Naive thymus-derived CD4-positive, alpha-beta T cell (primary cell): ENCODE data around the gene SLC39A10. TPM values are rescaled to one million over a fixed set of nuclear protein-coding genes. Genes with fewer than 3 reads are reported as not detected.

Experiments used
- ATAC-seq: fragments of 150-1000 bp; cut with Tn5 transposase; 2 replicates; pipeline ENCODE4 v1.10.0; 2021; ENCODE audit warnings: mild to moderate bottlenecking, moderate library complexity
- CTCF ChIA-PET: fragments of 350-600 bp; sonication (Branson Sonifier 250); formaldehyde crosslinking; loops from one replicate; lab custom pipeline; 2021; ENCODE audit warnings: antibody characterized with exemption; lab: Charles Lee
- POLR2A ChIA-PET: fragments of 350-600 bp; sonication (Branson Sonifier 250); formaldehyde crosslinking; loops from one replicate; lab custom pipeline; 2021; ENCODE audit warnings: antibody characterized with exemption, inconsistent platforms; lab: Charles Lee
- DNase-seq, 9 donors: peaks; one replicate each; pipeline versions ENCODE4 v3.0.0 to v3.0.0-alpha.2; 2020 to 2022; ENCODE audit warnings: mixed read lengths in 1 of 9
- H3K27ac ChIP-seq: one replicate; pipeline ENCODE4 v1.7.0; 2013; ENCODE audit warnings: mild to moderate bottlenecking, low read depth, low read length, moderate library complexity
- H3K27me3 ChIP-seq, 2 donors: one replicate each; pipeline ENCODE4 v1.7.0; 2013; ENCODE audit warnings: low read length in 2 of 2, mild to moderate bottlenecking in 2 of 2, moderate library complexity in 2 of 2; ENCODE audit not compliant: control insufficient read depth in 2 of 2, insufficient read depth in 2 of 2
- H3K36me3 ChIP-seq, 3 experiments: 1 replicate in 2 of 3; 2 replicates in 1 of 3; pipeline ENCODE4 v1.7.0; 2013; ENCODE audit warnings: low read length in 3 of 3, mild to moderate bottlenecking in 3 of 3, moderate library complexity in 1 of 3; ENCODE audit not compliant: insufficient read depth in 3 of 3, control insufficient read depth in 2 of 3
- H3K4me1 ChIP-seq, 2 donors: one replicate each; pipeline ENCODE4 v1.7.0; 2013; ENCODE audit warnings: low read length in 2 of 2, mild to moderate bottlenecking in 2 of 2, moderate library complexity in 1 of 2; ENCODE audit not compliant: control insufficient read depth in 2 of 2, insufficient read depth in 2 of 2
- H3K4me3 ChIP-seq: 2 replicates; pipeline ENCODE4 v1.7.0; 2013; ENCODE audit warnings: mild to moderate bottlenecking, low read length
- H3K9me3 ChIP-seq, 3 experiments: 1 replicate in 2 of 3; 2 replicates in 1 of 3; pipeline ENCODE4 v1.7.0; 2013; ENCODE audit warnings: low read length in 3 of 3; ENCODE audit not compliant: control insufficient read depth in 2 of 3
- H3K27ac Mint-ChIP-seq, 9 donors: one replicate each; pipeline ENCODE4 v1.8.0; 2020 to 2022; ENCODE audit warnings: mixed read lengths in 9 of 9, mild to moderate bottlenecking in 8 of 9, moderate library complexity in 5 of 9, inconsistent platforms in 2 of 9
- H3K27me3 Mint-ChIP-seq, 5 donors: one replicate each; pipeline ENCODE4 v1.8.0; 2021 to 2022; ENCODE audit warnings: mixed read lengths in 5 of 5, mild to moderate bottlenecking in 1 of 5
- H3K36me3 Mint-ChIP-seq, 5 donors: one replicate each; pipeline ENCODE4 v1.8.0; 2020 to 2022; ENCODE audit warnings: mixed read lengths in 5 of 5, mild to moderate bottlenecking in 3 of 5, inconsistent platforms in 1 of 5
- H3K4me1 Mint-ChIP-seq, 7 donors: one replicate each; pipeline ENCODE4 v1.8.0; 2020 to 2022; ENCODE audit warnings: mixed read lengths in 7 of 7, mild to moderate bottlenecking in 3 of 7, inconsistent platforms in 1 of 7
- H3K4me3 Mint-ChIP-seq, 10 donors: one replicate each; pipeline ENCODE4 v1.8.0; 2020 to 2022; ENCODE audit warnings: mild to moderate bottlenecking in 10 of 10, mixed read lengths in 10 of 10, moderate library complexity in 6 of 10, inconsistent platforms in 2 of 10
- H3K9me3 Mint-ChIP-seq, 11 donors: one replicate each; pipeline ENCODE4 v1.8.0; 2020 to 2022; ENCODE audit warnings: mixed read lengths in 11 of 11, mild to moderate bottlenecking in 4 of 11, inconsistent platforms in 1 of 11, moderate library complexity in 1 of 11
- intact Hi-C, 2 donors: fragments of 100-400 bp; cut with micrococcal nuclease; formaldehyde crosslinking; loops; one replicate each; pipeline ENCODE4 v1.15.1; 2023
- polyA plus RNA-seq, 2 donors: library from polyadenylated mRNA; unstranded; fragments of 300-500 nt; fragmentation: Illumina TruSeq; gene quantifications; one replicate each; pipeline ENCODE4 v1.2.3, GENCODE V29; 2021
- total RNA-seq, 6 experiments: library from RNA in 5 of 6; stranded (reverse) in 5 of 6; gene quantifications; 1 replicate in 5 of 6; 2 replicates in 1 of 6; pipeline ENCODE4 v1.2.3 and lab custom pipeline; 2021 to 2026

Gene SLC39A10
- total and polyA plus RNA-seq, 7 experiments from 2014 or later, result 6.6 to 92.9 (median 58.0) TPM

DNA sequence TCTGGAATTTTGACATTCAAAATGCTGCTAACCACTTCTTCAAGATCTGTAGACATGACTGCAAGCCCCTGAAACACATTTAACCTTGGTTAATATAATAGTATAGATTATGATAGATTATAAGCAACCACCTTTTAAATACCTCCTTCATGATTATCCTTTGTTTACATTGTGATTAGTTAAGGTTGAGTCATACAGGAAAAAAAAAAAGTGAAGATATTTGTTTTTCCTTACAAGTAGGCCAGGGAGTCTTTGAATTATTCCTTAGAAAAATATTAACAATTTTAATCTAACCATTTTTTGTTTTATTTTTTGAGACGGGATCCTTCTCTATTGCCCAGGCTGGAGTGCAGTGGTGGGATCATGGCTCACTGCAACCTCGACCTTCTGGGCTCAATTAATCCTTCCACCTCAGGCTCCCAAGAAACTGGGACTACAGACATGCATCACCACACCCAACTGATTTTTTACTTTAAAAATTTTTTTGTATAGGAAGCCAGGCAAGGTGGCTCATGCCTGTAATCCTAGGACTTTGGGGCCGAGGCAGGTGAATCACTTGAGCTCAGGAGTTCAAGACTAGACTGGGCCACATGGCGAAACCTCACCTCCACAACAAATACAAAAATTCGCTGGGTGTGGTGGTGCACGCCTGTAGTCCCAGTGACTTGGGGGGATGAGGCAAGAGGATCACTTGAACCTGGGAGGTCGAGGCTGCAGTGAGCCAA lies 99.4 kb downstream of the SLC39A10 start:
- ChIA-PET CTCF (no interaction called here), POLR2A (no interaction called here)

DNA sequence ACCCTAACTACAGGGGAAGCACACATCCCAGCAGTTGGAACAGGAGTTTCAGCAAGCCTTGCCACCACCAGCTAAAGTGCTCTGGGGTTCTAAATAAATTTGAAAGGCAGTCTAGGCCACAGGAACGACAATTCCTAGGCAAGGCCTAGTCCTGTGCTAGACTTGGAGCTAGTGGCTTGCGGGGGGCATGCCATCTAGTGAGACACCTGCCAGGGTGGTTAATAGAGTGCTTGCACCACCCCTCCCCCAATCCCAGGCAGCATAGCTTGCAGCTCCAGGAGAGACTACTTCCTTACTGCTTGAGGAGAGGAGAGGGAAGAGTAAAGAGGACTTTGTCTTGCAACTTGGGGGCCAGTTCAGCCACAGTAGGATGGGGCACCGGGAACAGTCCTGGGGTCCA lies 101.8 kb downstream of the SLC39A10 start:
- peaks cover 0 to 18% (median 12%) of the 10 kb centered on the region in 5 donors for H3K36me3 Mint-ChIP-seq
- H3K4me1 ChIP-seq, result no peaks in the 10 kb centered on the region
- peaks cover 0 to 2% (median 0%) of the 10 kb centered on the region in 5 donors for H3K27me3 Mint-ChIP-seq
- peaks cover 8 to 61% (median 28%) of the 10 kb centered on the region in 11 donors for H3K9me3 Mint-ChIP-seq
- no peak overlapping the region for H3K27ac ChIP-seq
- ATAC-seq (no peak), DNase-seq (no peak)
- H3K4me3 ChIP-seq, result no peak overlapping the region
- no peak overlapping the region for H3K27ac Mint-ChIP-seq
- H3K4me1 Mint-ChIP-seq, result no peaks in the 10 kb centered on the region
- H3K9me3 ChIP-seq, result no peaks in the 10 kb centered on the region
- H3K36me3 ChIP-seq, result no peaks in the 10 kb centered on the region
- ChIA-PET CTCF (no interaction called here), POLR2A (no interaction called here)
- H3K4me3 Mint-ChIP-seq, result no peak overlapping the region
- intact Hi-C loops, result no loop called here
- H3K27me3 ChIP-seq, result no peaks in the 10 kb centered on the region

More for the DNA sequence above, 99.4 kb downstream of the SLC39A10 start:
- Histone ChIP-seq H3K36me3 (no peaks in the 10 kb centered on the region), H3K27me3 (no peaks in the 10 kb centered on the region), H3K27ac (no peak overlapping the region), H3K9me3 (no peaks in the 10 kb centered on the region), H3K4me1 (no peaks in the 10 kb centered on the region), H3K4me3 (no peak overlapping the region)
- no peak overlapping the region for H3K27ac Mint-ChIP-seq
- DNase-seq (no peak), ATAC-seq (no peak)
- intact Hi-C loops, result no loop called here
- H3K27me3 Mint-ChIP-seq, result peaks cover 0 to 2% (median 0%) of the 10 kb centered on the region in 5 donors
- peaks cover 5 to 42% (median 12%) of the 10 kb centered on the region in 11 donors for H3K9me3 Mint-ChIP-seq
- H3K36me3 Mint-ChIP-seq, result peaks cover 0 to 26% (median 12%) of the 10 kb centered on the region in 5 donors
- peaks cover 0 to 2% (median 0%) of the 10 kb centered on the region in 7 donors for H3K4me1 Mint-ChIP-seq
- no peak overlapping the region for H3K4me3 Mint-ChIP-seq

DNA sequence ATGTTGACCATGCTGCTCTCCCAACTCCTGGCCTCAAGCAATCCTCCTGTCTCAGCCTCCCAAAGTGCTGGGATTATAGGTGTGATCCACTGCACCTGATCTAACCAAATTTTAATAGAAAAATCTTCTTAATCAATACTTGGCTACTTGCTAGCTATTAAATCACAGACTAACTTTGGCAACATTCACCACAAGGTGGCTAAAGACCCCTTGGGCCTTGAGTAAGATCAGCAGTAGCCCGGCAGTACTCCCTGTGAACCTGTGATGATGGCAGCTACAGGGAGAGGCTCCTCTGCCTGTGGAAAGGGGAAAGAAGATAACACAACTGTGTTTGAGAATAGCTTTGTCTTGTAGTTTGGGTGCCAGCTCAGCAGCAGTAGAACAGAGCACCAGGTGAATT lies 102.9 kb downstream of the SLC39A10 start:
- CTCF ChIA-PET, result no interaction called here
- Histone ChIP-seq H3K9me3 (no peaks in the 10 kb centered on the region), H3K27ac (no peak overlapping the region), H3K4me3 (no peak overlapping the region), H3K27me3 (no peaks in the 10 kb centered on the region), H3K4me1 (no peaks in the 10 kb centered on the region), H3K36me3 (no peaks in the 10 kb centered on the region)
- Mint-ChIP-seq H3K36me3 (peaks cover 0 to 18% (median 10%) of the 10 kb centered on the region in 5 donors), H3K4me3 (no peak overlapping the region), H3K9me3 (peaks cover 8 to 71% (median 35%) of the 10 kb centered on the region in 11 donors), H3K27ac (no peak overlapping the region), H3K4me1 (no peaks in the 10 kb centered on the region), H3K27me3 (peaks cover 0 to 2% (median 0%) of the 10 kb centered on the region in 5 donors)
- no peak for DNase-seq
- intact Hi-C loops, result no loop called here
- ATAC-seq, result no peak
- POLR2A ChIA-PET, result no interaction called here

GRCh38 chr2:195763866-195764265 lies 106.8 kb downstream of the SLC39A10 start:
- DNase-seq (no peak), ATAC-seq (no peak)
- POLR2A ChIA-PET, result no interaction called here
- no peak overlapping the region for H3K27ac Mint-ChIP-seq
- Histone ChIP-seq H3K9me3 (no peaks in the 10 kb centered on the region), H3K4me3 (no peak overlapping the region), H3K36me3 (no peaks in the 10 kb centered on the region), H3K27me3 (no peaks in the 10 kb centered on the region), H3K4me1 (no peaks in the 10 kb centered on the region), H3K27ac (no peak overlapping the region)
- CTCF ChIA-PET, result no interaction called here
- H3K4me1 Mint-ChIP-seq, result no peaks in the 10 kb centered on the region
- no peak overlapping the region for H3K4me3 Mint-ChIP-seq
- peaks cover 0 to 18% (median 0%) of the 10 kb centered on the region in 5 donors for H3K36me3 Mint-ChIP-seq
- H3K27me3 Mint-ChIP-seq, result peaks cover 0 to 2% (median 0%) of the 10 kb centered on the region in 5 donors
- intact Hi-C loops, result no loop called here
- H3K9me3 Mint-ChIP-seq, result peaks cover 10 to 78% (median 46%) of the 10 kb centered on the region in 11 donors

- ATAC-seq, result no peak
- Mint-ChIP-seq H3K36me3 (peaks cover 0 to 11% (median 2%) of the 10 kb centered on the region in 5 donors), H3K27me3 (peaks cover 0 to under 1% (median 0%) of the 10 kb centered on the region in 5 donors), H3K4me1 (no peaks in the 10 kb centered on the region), H3K27ac (no peak overlapping the region), H3K9me3 (peaks cover 7 to 51% (median 32%) of the 10 kb centered on the region in 11 donors), H3K4me3 (no peak overlapping the region)
- H3K27me3 ChIP-seq, result no peaks in the 10 kb centered on the region
- POLR2A ChIA-PET, result no interaction called here
- no peaks in the 10 kb centered on the region for H3K4me1 ChIP-seq
- intact Hi-C loops, result no loop called here
- no peak for DNase-seq
- no peak overlapping the region for H3K4me3 ChIP-seq
- no peaks in the 10 kb centered on the region for H3K9me3 ChIP-seq
- CTCF ChIA-PET, result no interaction called here
- H3K27ac ChIP-seq, result no peak overlapping the region
- no peaks in the 10 kb centered on the region for H3K36me3 ChIP-seq
Measured at GRCh38 chr2:195766691-195767090, 109.7 kb downstream of the SLC39A10 start.

- DNase-seq, result no peak
- Histone ChIP-seq H3K27ac (no peak overlapping the region), H3K4me3 (no peak overlapping the region), H3K27me3 (no peaks in the 10 kb centered on the region), H3K4me1 (no peaks in the 10 kb centered on the region), H3K36me3 (no peaks in the 10 kb centered on the region), H3K9me3 (no peaks in the 10 kb centered on the region)
- intact Hi-C loops, result no loop called here
- Mint-ChIP-seq H3K9me3 (peaks cover 5 to 34% (median 22%) of the 10 kb centered on the region in 11 donors), H3K4me1 (no peaks in the 10 kb centered on the region), H3K27ac (no peak overlapping the region), H3K4me3 (no peak overlapping the region), H3K27me3 (peaks cover 0 to 5% (median 0%) of the 10 kb centered on the region in 5 donors), H3K36me3 (peaks cover 0 to 6% (median 0%) of the 10 kb centered on the region in 5 donors)
- ATAC-seq, result no peak
- CTCF ChIA-PET, result no interaction called here
- POLR2A ChIA-PET, result no interaction called here
Measured at GRCh38 chr2:195768431-195768830, 111.4 kb downstream of the SLC39A10 start.

- Histone ChIP-seq H3K27ac (no peak overlapping the region), H3K4me3 (no peak overlapping the region), H3K4me1 (no peaks in the 10 kb centered on the region), H3K36me3 (no peaks in the 10 kb centered on the region), H3K9me3 (no peaks in the 10 kb centered on the region), H3K27me3 (no peaks in the 10 kb centered on the region)
- DNase-seq (no peak), ATAC-seq (no peak)
- no peaks in the 10 kb centered on the region for H3K4me1 Mint-ChIP-seq
- CTCF ChIA-PET, result no interaction called here
- H3K4me3 Mint-ChIP-seq, result no peak overlapping the region
- H3K36me3 Mint-ChIP-seq, result peaks cover 0 to 6% (median 0%) of the 10 kb centered on the region in 5 donors
- intact Hi-C loops, result no loop called here
- H3K27me3 Mint-ChIP-seq, result peaks cover 0 to 5% (median 0%) of the 10 kb centered on the region in 5 donors
- H3K9me3 Mint-ChIP-seq, result peaks cover 2 to 18% (median 10%) of the 10 kb centered on the region in 11 donors
- POLR2A ChIA-PET, result no interaction called here
- H3K27ac Mint-ChIP-seq, result no peak overlapping the region
Measured at GRCh38 chr2:195769975-195770374, 112.9 kb downstream of the SLC39A10 start.
